WERI-Rb-1 (cell line): ENCODE data around the gene PPY.

Experiments
- DNase-seq: peaks from one replicate; pipeline ENCODE4 v3.0.0-alpha.2; 2020
- H3K27ac ChIP-seq: fragments of 250-450 bp; sonication (Bioruptor Pico); 2 replicates; pipeline ENCODE4 v1.5.1; 2020; ENCODE audit warnings: mild to moderate bottlenecking, moderate library complexity
- H3K27me3 ChIP-seq: fragments of 250-450 bp; sonication (Bioruptor Pico); 2 replicates; pipeline ENCODE4 v1.5.1; 2021; ENCODE audit warnings: mild to moderate bottlenecking, low read depth, moderate library complexity; ENCODE audit not compliant: insufficient read depth, severe bottlenecking
- H3K36me3 ChIP-seq: fragments of 250-450 bp; sonication (Bioruptor Pico); 2 replicates; pipeline ENCODE4 v1.5.1; 2020; ENCODE audit warnings: mild to moderate bottlenecking, moderate library complexity
- H3K4me3 ChIP-seq: 2 replicates; pipeline ENCODE4 v1.5.1; 2011; ENCODE audit warnings: low read depth, mild to moderate bottlenecking, control low read depth, low read length
- H3K9me3 ChIP-seq: fragments of 250-450 bp; sonication (Bioruptor Pico); 2 replicates; pipeline ENCODE4 v1.5.1; 2021; ENCODE audit warnings: mild to moderate bottlenecking, moderate library complexity; ENCODE audit not compliant: severe bottlenecking
- CTCF ChIP-seq: IDR thresholded peaks from 2 replicates; pipeline ENCODE4 v1.5.1; 2011; ENCODE audit warnings: low read depth, mild to moderate bottlenecking, control low read depth, inconsistent platforms, low read length

The PPY gene

GRCh38 chr17:43942051-43942685 is at the start of gene PPY:
PPY (minus strand) TSS chr17:43942476; CDS start chr17:43941654, 822 bp downstream.
- no peak for DNase-seq
- Histone ChIP-seq H3K4me3 (no peak within 1 kb of the TSS), H3K27ac (no peak within 1 kb of the TSS), H3K27me3 (peaks cover 2% of the 10 kb centered on the region), H3K9me3 (no peaks in the 10 kb centered on the region), H3K36me3 (no peaks in the 10 kb centered on the region)
- no peak for TF ChIP-seq CTCF

- no peak for TF ChIP-seq CTCF
- no peaks in the 10 kb centered on the region for H3K27me3 ChIP-seq
- H3K36me3 ChIP-seq = no peaks in the 10 kb centered on the region
- H3K4me3 ChIP-seq = no peak overlapping the region
- no peaks in the 10 kb centered on the region for H3K9me3 ChIP-seq
- DNase-seq = no peak
- H3K27ac ChIP-seq = no peak overlapping the region
These were observed 46.0 kb upstream of the PPY start for GRCh38 chr17:43988301-43988700.

- TF ChIP-seq CTCF = no peak
- no peaks in the 10 kb centered on the region for H3K9me3 ChIP-seq
These were observed 45.1 kb upstream of the PPY start for GRCh38 chr17:43987131-43988021.

GRCh38 chr17:43986225-43986981 is 44.1 kb upstream of the PPY start:
- no peak overlapping the region for H3K4me3 ChIP-seq
- no peak for TF ChIP-seq CTCF
- H3K9me3 ChIP-seq = no peaks in the 10 kb centered on the region
- no peak for DNase-seq
- H3K27ac ChIP-seq = no peak overlapping the region
- H3K27me3 ChIP-seq = no peaks in the 10 kb centered on the region
- no peaks in the 10 kb centered on the region for H3K36me3 ChIP-seq

More at GRCh38 chr17:43987131-43988021, 45.1 kb upstream of the PPY start:
- no peak for DNase-seq
- Histone ChIP-seq H3K27me3 (no peaks in the 10 kb centered on the region), H3K27ac (no peak overlapping the region), H3K4me3 (no peak overlapping the region), H3K36me3 (no peaks in the 10 kb centered on the region)

- Histone ChIP-seq H3K9me3 (no peaks in the 10 kb centered on the region), H3K27me3 (no peaks in the 10 kb centered on the region), H3K36me3 (no peaks in the 10 kb centered on the region), H3K4me3 (no peak overlapping the region), H3K27ac (no peak overlapping the region)
- no peak for TF ChIP-seq CTCF
- no peak for DNase-seq
These were observed 42.2 kb upstream of the PPY start for GRCh38 chr17:43984521-43984920.
